ENCODE results near the gene OLFM2.

Gene OLFM2

DNA sequence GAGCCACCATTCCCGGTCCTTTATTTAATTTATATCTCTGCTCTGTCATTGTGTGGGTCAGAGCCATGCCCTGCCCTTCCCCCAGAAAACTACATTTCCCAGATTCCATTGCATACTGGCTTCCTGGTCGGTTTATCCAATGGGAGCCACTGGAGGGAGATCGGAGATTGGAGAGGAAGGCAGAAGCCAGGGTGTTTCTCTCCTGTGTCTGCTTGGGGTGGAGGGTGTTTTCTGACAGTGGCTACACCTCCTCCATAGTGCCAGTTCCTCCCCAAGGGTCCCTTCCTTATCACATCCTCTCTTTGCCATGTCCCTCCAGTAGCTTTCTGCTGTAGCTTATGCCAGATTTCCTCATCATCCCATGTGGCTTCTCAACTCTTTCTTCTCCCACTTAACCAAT lies 19.0 kb downstream of the OLFM2 start:
- Histone ChIP-seq H3K36me3 (ENCODE audit: control insufficient read depth, insufficient read depth, low read length) (no peaks in the 10 kb centered on the region), H3K79me2 (ENCODE audit: control insufficient read depth, insufficient read depth, low read length) (peaks cover 2% of the 10 kb centered on the region), H3K27me3 (ENCODE audit: insufficient read depth, low read length, poor library complexity) (no peaks in the 10 kb centered on the region), H3K18ac (ENCODE audit: low read length) (no peak overlapping the region), H3K4me3 (ENCODE audit: low read length) (no peak overlapping the region), H2BK15ac (replicated peaks; ENCODE audit: low read depth) (no peak overlapping the region), H3K79me1 (ENCODE audit: low read length) (no peaks in the 10 kb centered on the region), H4K8ac (ENCODE audit: low read depth, low read length) (peak overlapping the region; percentile 57), H3K27ac (ENCODE audit: low read depth, low read length) (no peak overlapping the region), H3K56ac (ENCODE audit: low read length) (peak overlapping the region; percentile 78), H3K4me2 (ENCODE audit: low read length) (no peak overlapping the region), H3K4ac (ENCODE audit: low read depth, low read length) (no peak overlapping the region), H3K9ac (ENCODE audit: low read length) (peak overlapping the region; percentile 59), H2AK5ac (ENCODE audit: low read length) (no peak overlapping the region), H2BK120ac (ENCODE audit: low read depth, low read length) (no peak overlapping the region), H2BK5ac (ENCODE audit: low read length) (no peak overlapping the region), H3K4me1 (ENCODE audit: control insufficient read depth, low read depth, low read length) (peaks cover 5% of the 10 kb centered on the region), H4K5ac (ENCODE audit: low read length) (no peak overlapping the region), H3K23ac (ENCODE audit: low read length) (no peak overlapping the region)
- peak; percentile 93 for DNase-seq
- WGBS (ENCODE audit: extremely low coverage, insufficient coverage, low lambda C conversion rate): no CpG with 5 or more reads among the region's 3 CpGs

DNA sequence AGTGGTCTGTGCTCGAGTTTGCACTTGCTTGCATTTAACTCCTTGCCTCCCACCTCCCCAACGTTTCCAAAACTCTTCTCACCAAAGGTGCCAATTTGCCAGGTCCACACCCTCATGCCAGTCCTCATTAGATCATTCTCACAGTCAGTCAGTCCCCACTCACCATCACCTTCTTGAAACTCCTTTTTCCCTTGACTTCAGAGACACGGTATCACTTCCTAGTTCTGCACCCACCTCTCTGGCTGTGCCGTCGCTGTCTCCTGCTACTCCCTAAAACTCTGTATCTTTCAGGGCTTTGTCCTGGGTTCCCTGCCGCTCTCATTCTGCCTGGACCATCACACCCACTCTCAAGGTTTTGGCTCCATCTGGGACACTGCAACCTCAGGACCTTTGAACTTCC lies 19.6 kb downstream of the OLFM2 start:
- H3K9ac ChIP-seq (ENCODE audit: low read length): no peak overlapping the region
- H4K5ac ChIP-seq (ENCODE audit: low read length): no peak overlapping the region
- peak overlapping the region; percentile 22 for H3K56ac ChIP-seq (ENCODE audit: low read length)
- no peak overlapping the region for H2AK5ac ChIP-seq (ENCODE audit: low read length)
- H3K36me3 ChIP-seq (ENCODE audit: control insufficient read depth, insufficient read depth, low read length): no peaks in the 10 kb centered on the region
- no peak overlapping the region for H2BK5ac ChIP-seq (ENCODE audit: low read length)
- no peak overlapping the region for H3K4me3 ChIP-seq (ENCODE audit: low read length)
- H3K27me3 ChIP-seq (ENCODE audit: insufficient read depth, low read length, poor library complexity): no peaks in the 10 kb centered on the region
- peaks cover 5% of the 10 kb centered on the region for H3K4me1 ChIP-seq (ENCODE audit: control insufficient read depth, low read depth, low read length)
- H3K18ac ChIP-seq (ENCODE audit: low read length): no peak overlapping the region
- H2BK120ac ChIP-seq (ENCODE audit: low read depth, low read length): no peak overlapping the region
- peak overlapping the region; percentile 44 for H3K4ac ChIP-seq (ENCODE audit: low read depth, low read length)
- no peak overlapping the region for H3K23ac ChIP-seq (ENCODE audit: low read length)
- H4K8ac ChIP-seq (ENCODE audit: low read depth, low read length): no peak overlapping the region
- WGBS (ENCODE audit: extremely low coverage, insufficient coverage, low lambda C conversion rate): no CpG with 5 or more reads among the region's 6 CpGs
- no peak overlapping the region for H3K27ac ChIP-seq (ENCODE audit: low read depth, low read length)
- H2BK15ac ChIP-seq (replicated peaks; ENCODE audit: low read depth): no peak overlapping the region
- H3K4me2 ChIP-seq (ENCODE audit: low read length): no peak overlapping the region
- no peak for DNase-seq
- peaks cover 2% of the 10 kb centered on the region for H3K79me1 ChIP-seq (ENCODE audit: low read length)
- peaks cover 5% of the 10 kb centered on the region for H3K79me2 ChIP-seq (ENCODE audit: control insufficient read depth, insufficient read depth, low read length)

DNA sequence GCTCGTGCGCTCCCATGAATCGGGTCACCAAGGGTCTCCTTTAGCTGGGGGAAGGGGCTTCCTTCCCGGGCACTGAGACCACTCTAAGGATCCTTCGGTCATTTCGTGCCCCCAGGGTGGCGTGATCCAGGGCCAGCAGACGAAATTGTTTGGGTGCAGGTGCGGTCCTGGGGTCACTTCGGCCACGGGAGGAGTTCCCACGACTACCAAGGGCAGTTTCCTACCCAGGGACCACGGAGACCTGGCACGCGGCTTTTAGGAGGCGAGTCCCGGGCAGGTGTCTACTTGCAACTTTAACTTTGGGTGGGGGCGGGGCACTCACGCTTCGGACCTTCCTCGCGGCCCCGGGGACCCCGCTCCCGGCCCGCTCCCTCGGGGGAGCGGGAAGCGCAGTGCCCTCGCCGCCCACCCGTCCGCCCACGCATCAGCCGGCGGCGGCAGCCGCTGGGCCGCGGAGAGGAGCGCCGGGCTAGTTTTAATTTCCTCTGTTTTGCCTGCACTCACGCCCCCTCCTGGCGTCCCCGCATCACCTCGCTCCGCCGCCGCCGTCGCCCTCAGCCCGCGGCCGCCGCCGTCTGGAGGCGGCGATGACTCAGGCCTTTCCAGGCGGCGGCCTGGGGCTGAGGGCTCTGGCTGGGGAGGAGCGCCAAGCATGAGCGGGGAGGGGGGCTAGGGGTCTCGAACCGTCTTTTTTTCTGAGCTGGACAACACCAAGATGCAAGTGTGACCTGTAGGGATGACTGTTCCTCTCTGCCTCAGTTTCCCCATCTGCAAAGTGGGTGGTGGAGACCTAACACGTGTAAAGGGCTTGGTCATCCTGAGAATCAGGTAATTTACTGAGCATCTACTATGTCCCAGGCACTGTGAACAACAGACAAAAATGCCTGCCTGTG lies 21.8 kb downstream of the OLFM2 start:
- H2BK120ac ChIP-seq (ENCODE audit: low read depth, low read length): peak overlapping the region; percentile 52
- DNase-seq: peak; percentile 93
- peaks cover 5% of the 10 kb centered on the region for H3K79me2 ChIP-seq (ENCODE audit: control insufficient read depth, insufficient read depth, low read length)
- H3K4me3 ChIP-seq (ENCODE audit: low read length): peak overlapping the region; percentile 46
- no peaks in the 10 kb centered on the region for H3K27me3 ChIP-seq (ENCODE audit: insufficient read depth, low read length, poor library complexity)
- H3K23ac ChIP-seq (ENCODE audit: low read length): no peak overlapping the region
- peak overlapping the region; percentile 88 for H3K4me2 ChIP-seq (ENCODE audit: low read length)
- H3K18ac ChIP-seq (ENCODE audit: low read length): peak overlapping the region; percentile 65
- H3K9ac ChIP-seq (ENCODE audit: low read length): peak overlapping the region; percentile 64
- H3K27ac ChIP-seq (ENCODE audit: low read depth, low read length): peak overlapping the region; percentile 11
- WGBS (ENCODE audit: extremely low coverage, insufficient coverage, low lambda C conversion rate): no CpG with 5 or more reads among the region's 65 CpGs
- H3K79me1 ChIP-seq (ENCODE audit: low read length): peaks cover 7% of the 10 kb centered on the region
- peak overlapping the region; percentile 23 for H2BK5ac ChIP-seq (ENCODE audit: low read length)
- H2AK5ac ChIP-seq (ENCODE audit: low read length): no peak overlapping the region
- peaks cover 5% of the 10 kb centered on the region for H3K4me1 ChIP-seq (ENCODE audit: control insufficient read depth, low read depth, low read length)
- peak overlapping the region; percentile 97 for H4K8ac ChIP-seq (ENCODE audit: low read depth, low read length)
- peak overlapping the region; percentile 43 for H2BK15ac ChIP-seq (replicated peaks; ENCODE audit: low read depth)
- H3K36me3 ChIP-seq (ENCODE audit: control insufficient read depth, insufficient read depth, low read length): no peaks in the 10 kb centered on the region
- no peak overlapping the region for H4K5ac ChIP-seq (ENCODE audit: low read length)
- H3K56ac ChIP-seq (ENCODE audit: low read length): peak overlapping the region; percentile 82
- H3K4ac ChIP-seq (ENCODE audit: low read depth, low read length): peak overlapping the region; percentile 39

DNA sequence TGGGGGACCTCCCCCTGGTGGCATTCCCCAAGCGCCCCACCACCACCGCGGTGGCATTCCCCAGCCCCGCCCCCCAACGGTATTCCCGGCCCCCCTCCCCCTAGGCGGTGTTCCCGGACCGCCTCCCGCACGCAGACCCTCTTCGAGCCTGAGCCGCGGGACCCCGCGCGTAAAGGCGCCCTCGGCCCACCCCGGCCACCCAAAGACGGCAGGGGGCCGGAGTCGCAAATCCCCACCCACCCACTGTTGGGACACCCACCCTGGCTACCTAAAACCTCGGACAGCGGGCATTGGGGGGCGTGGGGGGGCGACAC lies 22.4 kb downstream of the OLFM2 start:
- peak overlapping the region; percentile 46 for H3K4me3 ChIP-seq (ENCODE audit: low read length)
- H3K23ac ChIP-seq (ENCODE audit: low read length): no peak overlapping the region
- no peak overlapping the region for H2AK5ac ChIP-seq (ENCODE audit: low read length)
- no peak overlapping the region for H2BK15ac ChIP-seq (replicated peaks; ENCODE audit: low read depth)
- H3K27ac ChIP-seq (ENCODE audit: low read depth, low read length): no peak overlapping the region
- peak overlapping the region; percentile 52 for H2BK120ac ChIP-seq (ENCODE audit: low read depth, low read length)
- peak overlapping the region; percentile 88 for H3K4me2 ChIP-seq (ENCODE audit: low read length)
- H3K79me2 ChIP-seq (ENCODE audit: control insufficient read depth, insufficient read depth, low read length): peaks cover 5% of the 10 kb centered on the region
- peak overlapping the region; percentile 64 for H3K9ac ChIP-seq (ENCODE audit: low read length)
- no peak overlapping the region for H2BK5ac ChIP-seq (ENCODE audit: low read length)
- H3K4me1 ChIP-seq (ENCODE audit: control insufficient read depth, low read depth, low read length): peaks cover 5% of the 10 kb centered on the region
- H3K79me1 ChIP-seq (ENCODE audit: low read length): peaks cover 7% of the 10 kb centered on the region
- H4K5ac ChIP-seq (ENCODE audit: low read length): no peak overlapping the region
- peak overlapping the region; percentile 82 for H3K56ac ChIP-seq (ENCODE audit: low read length)
- peak overlapping the region; percentile 65 for H3K18ac ChIP-seq (ENCODE audit: low read length)
- peak overlapping the region; percentile 39 for H3K4ac ChIP-seq (ENCODE audit: low read depth, low read length)
- H3K36me3 ChIP-seq (ENCODE audit: control insufficient read depth, insufficient read depth, low read length): no peaks in the 10 kb centered on the region
- WGBS (ENCODE audit: extremely low coverage, insufficient coverage, low lambda C conversion rate): no CpG with 5 or more reads among the region's 27 CpGs
- H3K27me3 ChIP-seq (ENCODE audit: insufficient read depth, low read length, poor library complexity): no peaks in the 10 kb centered on the region
- DNase-seq: no peak
- H4K8ac ChIP-seq (ENCODE audit: low read depth, low read length): peak overlapping the region; percentile 97

DNA sequence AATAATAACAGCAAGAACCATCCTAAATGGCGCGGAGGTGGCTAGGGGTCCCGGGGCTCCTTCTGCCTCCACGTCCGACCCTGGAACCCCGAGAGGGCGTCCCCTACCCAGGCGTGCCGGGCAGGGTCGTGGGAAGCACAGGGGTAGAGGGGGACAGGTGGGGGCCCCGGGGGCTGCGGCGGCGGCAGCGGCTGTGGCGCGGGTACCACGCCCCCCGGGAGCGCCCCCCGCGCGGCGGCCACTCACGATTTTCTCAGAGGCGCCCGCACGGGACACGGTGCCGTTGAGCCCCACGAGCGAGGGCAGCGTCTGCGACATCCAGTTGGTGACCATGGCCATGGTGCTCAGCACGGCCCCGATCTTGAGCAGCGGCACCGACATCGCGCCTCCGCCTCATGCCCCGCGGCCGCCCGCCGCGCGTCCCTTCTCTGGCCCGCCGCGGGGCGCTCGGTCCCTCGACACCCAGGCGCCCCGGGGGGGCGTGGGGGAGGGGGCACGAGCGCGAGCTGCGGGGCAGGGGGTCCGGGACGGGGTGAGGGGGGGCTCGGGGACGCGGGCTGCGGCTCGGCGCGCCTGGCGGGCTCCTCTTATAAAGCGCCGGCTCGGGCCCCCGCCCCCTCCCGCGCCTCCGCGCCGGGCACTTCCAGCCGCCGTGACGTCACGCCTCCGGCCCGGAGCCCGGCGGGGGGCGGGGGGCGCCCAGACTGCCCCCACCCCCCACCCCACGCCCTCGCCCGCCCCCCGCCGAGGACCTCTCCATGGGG lies 22.9 kb downstream of the OLFM2 start:
- H3K4ac ChIP-seq (ENCODE audit: low read depth, low read length): peak overlapping the region; percentile 84
- peak overlapping the region; percentile 86 for H3K4me2 ChIP-seq (ENCODE audit: low read length)
- no peak overlapping the region for H3K27ac ChIP-seq (ENCODE audit: low read depth, low read length)
- H3K27me3 ChIP-seq (ENCODE audit: insufficient read depth, low read length, poor library complexity): no peaks in the 10 kb centered on the region
- no peak overlapping the region for H4K5ac ChIP-seq (ENCODE audit: low read length)
- no peak overlapping the region for H2BK120ac ChIP-seq (ENCODE audit: low read depth, low read length)
- peak overlapping the region; percentile 69 for H3K9ac ChIP-seq (ENCODE audit: low read length)
- no peak overlapping the region for H4K8ac ChIP-seq (ENCODE audit: low read depth, low read length)
- no peak overlapping the region for H3K23ac ChIP-seq (ENCODE audit: low read length)
- H2BK5ac ChIP-seq (ENCODE audit: low read length): no peak overlapping the region
- WGBS (ENCODE audit: extremely low coverage, insufficient coverage, low lambda C conversion rate): no CpG with 5 or more reads among the region's 95 CpGs
- peaks cover 5% of the 10 kb centered on the region for H3K79me2 ChIP-seq (ENCODE audit: control insufficient read depth, insufficient read depth, low read length)
- peak overlapping the region; percentile 37 for H3K4me3 ChIP-seq (ENCODE audit: low read length)
- no peak overlapping the region for H2BK15ac ChIP-seq (replicated peaks; ENCODE audit: low read depth)
- H3K18ac ChIP-seq (ENCODE audit: low read length): peak overlapping the region; percentile 91
- peaks cover 5% of the 10 kb centered on the region for H3K4me1 ChIP-seq (ENCODE audit: control insufficient read depth, low read depth, low read length)
- DNase-seq: no peak
- peaks cover 7% of the 10 kb centered on the region for H3K79me1 ChIP-seq (ENCODE audit: low read length)
- H3K36me3 ChIP-seq (ENCODE audit: control insufficient read depth, insufficient read depth, low read length): no peaks in the 10 kb centered on the region
- no peak overlapping the region for H2AK5ac ChIP-seq (ENCODE audit: low read length)
- H3K56ac ChIP-seq (ENCODE audit: low read length): peak overlapping the region; percentile 88
